Subcutaneous adipose tissue (tissue), 4 donors: ENCODE results near the gene COL25A1. TPM values are rescaled to one million over a fixed set of nuclear protein-coding genes. Genes with fewer than 3 reads are reported as not detected.

Experiments
- total RNA-seq, 4 donors: library from RNA; depleted of rRNA; stranded (reverse); fragments of >200 nt; gene quantifications; one replicate each; pipeline ENCODE4 v1.1.0, GENCODE V29; 2016
- TF ChIP-seq, protein P1 (sequence below): fragments of 450-650 bp; IDR thresholded peaks from one replicate; pipeline ENCODE4 v1.5.1; 2016; ENCODE audit warnings: low read depth, mild to moderate bottlenecking, control low read depth, antibody characterized with exemption, moderate library complexity

The COL25A1 gene
- total RNA-seq, 4 donors from 2014 or later, result 4.9 to 12.9 (median 10.1) TPM

DNA sequence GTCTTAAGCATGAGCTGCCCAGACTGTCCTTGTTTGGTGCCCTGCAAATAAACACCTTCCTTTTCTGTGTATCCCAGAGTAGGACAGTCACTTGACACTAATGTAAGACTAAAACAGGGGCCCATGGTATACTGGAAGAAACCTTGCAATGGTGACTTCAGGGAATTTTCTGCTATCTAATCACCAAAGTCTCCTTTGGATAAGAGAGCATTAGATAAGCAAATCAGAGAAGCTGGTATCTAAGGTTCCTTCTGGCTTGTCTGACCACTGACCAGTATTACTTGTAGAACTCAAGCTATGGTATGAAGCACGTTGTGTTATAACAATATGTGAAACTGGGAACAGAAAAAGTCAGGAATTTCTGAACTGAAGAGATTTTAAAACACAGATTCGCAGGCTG is 173.9 kb downstream of the COL25A1 start:
- TF ChIP-seq, protein P1, sequence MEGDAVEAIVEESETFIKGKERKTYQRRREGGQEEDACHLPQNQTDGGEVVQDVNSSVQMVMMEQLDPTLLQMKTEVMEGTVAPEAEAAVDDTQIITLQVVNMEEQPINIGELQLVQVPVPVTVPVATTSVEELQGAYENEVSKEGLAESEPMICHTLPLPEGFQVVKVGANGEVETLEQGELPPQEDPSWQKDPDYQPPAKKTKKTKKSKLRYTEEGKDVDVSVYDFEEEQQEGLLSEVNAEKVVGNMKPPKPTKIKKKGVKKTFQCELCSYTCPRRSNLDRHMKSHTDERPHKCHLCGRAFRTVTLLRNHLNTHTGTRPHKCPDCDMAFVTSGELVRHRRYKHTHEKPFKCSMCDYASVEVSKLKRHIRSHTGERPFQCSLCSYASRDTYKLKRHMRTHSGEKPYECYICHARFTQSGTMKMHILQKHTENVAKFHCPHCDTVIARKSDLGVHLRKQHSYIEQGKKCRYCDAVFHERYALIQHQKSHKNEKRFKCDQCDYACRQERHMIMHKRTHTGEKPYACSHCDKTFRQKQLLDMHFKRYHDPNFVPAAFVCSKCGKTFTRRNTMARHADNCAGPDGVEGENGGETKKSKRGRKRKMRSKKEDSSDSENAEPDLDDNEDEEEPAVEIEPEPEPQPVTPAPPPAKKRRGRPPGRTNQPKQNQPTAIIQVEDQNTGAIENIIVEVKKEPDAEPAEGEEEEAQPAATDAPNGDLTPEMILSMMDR, result no peak

DNA sequence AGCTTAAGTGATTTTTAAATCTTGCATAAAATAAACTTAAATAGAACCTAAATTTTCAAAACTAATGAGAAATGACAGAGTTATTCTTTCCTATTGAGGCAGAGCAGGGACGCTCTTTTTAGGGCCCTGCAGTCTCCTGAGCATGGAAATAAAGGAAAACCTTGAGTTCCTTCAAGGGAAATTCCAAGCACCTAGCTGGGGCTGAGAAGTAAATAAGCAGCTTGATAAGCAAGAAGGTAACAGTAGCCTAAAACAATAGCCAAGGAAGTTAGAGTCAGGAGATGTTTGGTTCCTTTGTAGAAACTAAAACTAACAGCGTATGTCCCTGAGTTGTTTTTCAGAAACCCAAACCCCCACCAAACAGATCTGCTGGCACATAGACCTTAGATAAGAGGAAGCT is 174.6 kb downstream of the COL25A1 start:
- TF ChIP-seq, protein P1, result no peak

DNA sequence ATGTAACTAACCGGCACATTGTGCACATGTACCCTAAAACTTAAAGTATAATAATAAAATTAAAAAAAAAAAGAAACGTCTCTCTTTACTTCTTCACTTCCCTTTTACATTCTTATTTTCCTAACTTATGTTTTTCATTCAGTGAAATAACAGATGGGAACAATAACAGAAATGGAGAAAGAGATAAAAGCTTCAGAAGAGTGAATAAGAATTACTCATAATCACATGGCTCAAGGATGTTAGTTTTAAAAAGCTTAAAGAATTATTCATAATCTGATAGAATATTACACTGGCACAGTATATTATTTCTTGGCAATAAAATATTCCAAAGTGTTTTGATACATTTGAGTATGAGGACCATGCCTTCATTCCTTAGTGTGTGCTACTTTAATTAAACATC is 175.6 kb downstream of the COL25A1 start:
- TF ChIP-seq, protein P1, result no peak

DNA sequence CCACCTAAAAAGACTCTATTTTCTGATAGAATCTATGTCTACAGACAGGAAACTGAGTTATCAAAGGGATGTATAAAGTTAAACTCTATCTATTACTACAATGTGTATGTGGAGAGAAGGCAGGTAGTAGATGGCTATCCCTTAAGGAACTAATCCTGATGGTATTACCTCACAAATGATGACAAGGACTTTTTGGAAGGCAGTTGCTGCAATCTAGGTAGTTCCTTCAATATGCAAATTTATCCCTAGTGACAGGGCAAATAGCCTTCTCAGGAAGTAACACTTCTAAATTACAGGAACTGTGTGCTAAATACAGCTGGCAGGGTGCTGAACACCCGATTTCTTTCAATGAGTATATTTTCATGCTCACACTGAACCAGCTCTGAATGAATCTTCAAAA is 177.4 kb downstream of the COL25A1 start:
- TF ChIP-seq, protein P1, result no peak

DNA sequence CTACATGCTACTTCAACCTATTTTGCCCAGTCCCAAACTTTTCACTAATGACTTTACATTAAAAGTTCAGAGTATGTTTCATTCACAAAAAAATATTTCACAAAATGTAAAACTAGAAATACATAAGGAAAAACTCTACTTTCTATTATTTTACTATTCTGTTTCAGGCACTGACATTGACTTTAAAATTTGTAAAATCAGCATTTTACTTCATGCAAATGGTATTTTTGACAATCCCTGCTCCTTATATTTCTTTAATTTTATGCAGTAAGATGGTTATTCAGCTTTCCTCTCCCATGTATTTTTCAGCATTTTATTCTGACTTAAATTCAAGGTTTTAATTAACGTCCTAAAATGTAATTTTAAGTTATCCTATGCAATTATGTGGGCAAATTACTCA is 178.5 kb downstream of the COL25A1 start:
- TF ChIP-seq, protein P1, result no peak

DNA sequence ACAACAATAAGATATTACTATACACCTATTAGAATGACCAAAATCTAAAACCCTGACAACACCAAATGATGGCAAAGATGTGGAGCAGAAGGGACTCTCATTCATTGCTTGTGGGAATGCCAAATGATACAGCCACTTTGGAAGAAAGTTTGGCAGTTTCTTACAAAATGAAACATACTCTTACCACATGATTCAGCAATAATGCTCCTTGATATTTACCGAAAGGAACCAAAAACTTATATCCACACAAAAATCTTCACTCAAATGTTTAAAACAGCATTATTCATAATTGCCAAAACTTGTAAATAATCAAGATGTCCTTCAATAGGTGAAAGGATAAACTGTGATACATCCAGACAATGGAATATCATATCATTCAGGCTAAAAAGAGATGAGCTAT is 180.9 kb downstream of the COL25A1 start:
- TF ChIP-seq, protein P1, result no peak

DNA sequence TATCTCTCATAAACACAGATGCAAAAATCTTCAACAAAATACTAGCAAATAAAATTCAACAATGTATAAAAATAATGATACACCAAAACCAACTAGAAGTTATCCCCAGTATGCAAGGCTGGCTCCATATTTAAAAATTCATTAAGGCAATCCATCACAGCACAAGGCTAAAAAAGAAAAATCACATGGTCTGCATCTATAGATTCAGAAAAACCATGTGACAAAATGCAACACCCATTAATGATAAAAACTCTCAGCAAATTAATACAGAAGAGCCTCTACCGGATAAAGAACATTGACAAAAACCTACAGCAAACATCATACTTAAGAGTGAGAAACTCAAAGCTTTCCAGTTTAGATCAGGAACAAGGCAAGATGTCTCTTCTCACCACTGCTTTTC is 182.6 kb downstream of the COL25A1 start:
- TF ChIP-seq, protein P1, result no peak
